NCI-H2107 treated with DMSO at 0.1 percent for 48 hours (cell line): ENCODE data around the gene PRKCD.
A peak's percentile ranks its signal among the peaks of the same experiment; 100 is the strongest.

Experiments used
- DNase-seq: peaks from one replicate; lab custom pipeline; 2025; ENCODE audit not compliant: unreplicated experiment; lab: John Stamatoyannopoulos, UW

PRKCD gene

DNA sequence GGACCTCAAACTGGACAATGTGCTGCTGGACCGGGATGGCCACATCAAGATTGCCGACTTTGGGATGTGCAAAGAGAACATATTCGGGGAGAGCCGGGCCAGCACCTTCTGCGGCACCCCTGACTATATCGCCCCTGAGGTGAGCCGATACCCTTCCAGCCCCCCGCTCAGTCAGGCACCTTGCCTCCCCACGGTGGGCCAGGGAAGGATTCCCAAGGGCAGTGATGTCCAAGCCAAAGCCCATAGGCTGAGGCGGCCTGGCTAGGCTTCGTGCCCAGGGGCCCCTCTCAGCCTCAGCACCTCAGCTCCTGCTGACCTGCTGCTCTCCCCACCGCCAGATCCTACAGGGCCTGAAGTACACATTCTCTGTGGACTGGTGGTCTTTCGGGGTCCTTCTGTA, 27.7 kb downstream of the PRKCD start:
- DNase-seq: no peak

GRCh38 chr3:53189276-53189675, 28.3 kb downstream of the PRKCD start:
- DNase-seq: no peak

GRCh38 chr3:53190659-53191058, 29.6 kb downstream of the PRKCD start:
- DNase-seq: no peak

GRCh38 chr3:53191836-53192480, 30.9 kb downstream of the PRKCD start:
- no peak for DNase-seq

DNA sequence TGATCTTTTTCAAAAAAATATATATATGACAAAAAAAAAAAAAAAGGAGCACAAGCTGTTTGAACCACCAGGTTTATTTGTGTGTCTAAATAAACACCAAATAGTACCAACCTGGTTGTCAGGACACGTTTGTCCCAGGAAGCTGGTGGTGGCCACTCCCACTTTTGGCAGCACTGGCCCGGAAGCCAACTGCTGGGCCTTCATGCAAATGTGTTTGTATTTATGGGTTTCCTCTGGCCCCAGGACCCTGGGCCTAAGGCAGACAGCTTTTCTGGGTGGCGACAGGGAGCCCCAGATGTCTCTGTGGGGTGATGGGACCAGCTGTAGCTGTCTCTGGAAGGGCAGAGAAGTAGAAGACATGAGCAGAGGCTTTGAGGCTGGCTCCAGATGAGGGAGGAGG, 31.6 kb downstream of the PRKCD start:
- DNase-seq: no peak

DNA sequence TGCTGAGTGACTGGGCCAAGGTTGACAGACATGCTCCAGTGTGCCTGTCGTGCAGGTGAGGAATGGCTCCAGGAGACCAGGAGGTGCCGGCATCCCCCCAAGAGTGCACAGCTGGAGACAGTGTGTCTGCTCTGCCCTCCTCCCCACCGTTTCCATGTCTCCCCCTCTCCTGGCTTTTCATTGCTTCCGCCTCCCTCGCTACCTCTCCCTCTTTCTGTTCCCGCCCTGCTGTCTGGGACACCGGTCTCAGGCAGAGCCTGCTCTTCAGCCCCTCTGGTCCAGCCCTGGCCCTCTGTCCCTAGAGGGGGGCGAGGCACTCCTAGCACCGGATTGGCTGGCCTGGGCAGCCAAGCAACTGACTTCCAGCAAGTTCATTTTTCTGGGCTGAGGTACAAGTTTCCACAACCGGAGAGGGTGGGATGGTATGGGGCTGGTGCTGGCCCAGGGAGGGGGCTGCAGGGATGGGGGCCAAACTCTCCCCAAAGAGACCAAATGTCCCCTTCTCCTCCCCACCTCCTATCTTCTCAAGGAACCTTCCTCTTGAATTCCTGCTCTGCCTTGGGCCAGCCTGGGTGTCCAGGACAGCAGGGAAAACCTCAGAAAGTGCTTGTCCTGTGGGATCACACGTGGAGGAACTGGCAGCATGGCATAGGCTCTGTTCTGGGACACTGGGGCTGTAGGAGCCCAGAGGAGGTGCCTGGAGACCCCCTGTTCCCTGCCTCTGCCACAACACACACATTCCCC, 32.6 kb downstream of the PRKCD start:
- no peak for DNase-seq

DNA sequence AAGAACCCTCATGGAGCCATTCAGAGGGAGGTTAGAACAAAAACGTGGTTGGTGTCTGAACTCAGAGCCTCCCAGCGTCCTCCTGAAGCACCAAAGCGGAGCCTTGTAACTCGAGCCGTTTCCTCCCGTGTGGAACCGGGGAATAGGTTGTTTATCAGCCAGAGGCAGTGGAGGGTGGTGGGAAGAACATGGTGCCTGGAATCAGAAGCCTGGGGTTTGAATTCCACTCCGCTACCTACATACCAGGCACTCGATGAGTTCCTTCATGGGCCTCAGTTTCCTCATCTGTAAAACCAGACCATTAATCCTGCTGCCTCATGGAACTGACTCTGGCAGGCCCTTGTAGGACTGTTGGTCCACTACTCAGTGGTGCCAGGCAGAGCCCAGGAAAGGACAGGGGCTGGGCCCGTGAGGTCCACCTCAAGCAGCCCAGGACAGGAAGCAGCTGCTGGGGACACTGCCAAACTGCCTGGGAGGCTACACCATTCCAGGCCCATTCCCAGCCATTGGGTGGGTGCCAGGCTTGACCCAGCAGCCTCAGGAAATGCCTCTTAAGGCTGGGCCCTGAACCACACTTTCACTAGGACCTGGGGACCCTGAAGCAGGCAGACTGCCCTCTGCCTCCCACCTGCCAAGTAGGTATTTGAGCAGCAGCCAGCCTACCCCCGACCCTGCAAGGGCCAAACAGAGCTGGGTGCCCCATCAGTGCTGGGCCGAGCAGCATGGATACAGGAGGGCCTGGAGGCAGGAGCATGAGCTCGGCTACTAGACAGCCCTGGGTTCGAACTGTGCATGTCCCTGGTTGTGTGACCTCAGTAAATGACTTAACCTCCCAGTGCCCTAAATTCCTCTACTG, 33.4 kb downstream of the PRKCD start:
- DNase-seq: peak; percentile 45

GRCh38 chr3:53195066-53195450, 34.0 kb downstream of the PRKCD start:
- DNase-seq: no peak

GRCh38 chr3:53195602-53196574, 34.9 kb downstream of the PRKCD start:
- no peak for DNase-seq

- DNase-seq: no peak
Measured at GRCh38 chr3:53196575-53197407, 35.8 kb downstream of the PRKCD start.

GRCh38 chr3:53198256-53198977, 37.4 kb downstream of the PRKCD start:
- DNase-seq: no peak

DNA sequence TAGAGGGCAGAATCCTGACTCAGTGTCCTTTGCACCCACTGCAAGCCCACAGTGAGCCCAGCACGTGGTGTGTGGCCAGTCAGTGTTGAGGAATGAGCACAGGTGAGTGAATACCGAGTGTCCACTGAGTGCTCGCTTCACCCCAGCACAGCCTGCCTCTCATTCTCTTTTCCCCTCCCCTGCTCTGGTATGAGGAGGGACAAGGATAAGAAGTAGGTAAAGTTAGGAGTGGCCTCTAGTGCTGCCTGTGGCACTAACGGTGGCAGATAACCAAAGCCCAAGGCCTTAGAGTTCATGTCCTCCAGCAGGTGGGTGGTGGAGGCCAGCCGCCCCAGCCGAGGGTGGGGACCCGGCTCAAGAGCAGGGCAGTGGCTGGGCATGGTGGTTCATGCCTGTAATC, 38.0 kb downstream of the PRKCD start:
- DNase-seq: no peak

- DNase-seq: no peak
Measured at GRCh38 chr3:53199834-53200233, 38.8 kb downstream of the PRKCD start.

GRCh38 chr3:53200501-53201498, 39.8 kb downstream of the PRKCD start:
- no peak for DNase-seq

DNA sequence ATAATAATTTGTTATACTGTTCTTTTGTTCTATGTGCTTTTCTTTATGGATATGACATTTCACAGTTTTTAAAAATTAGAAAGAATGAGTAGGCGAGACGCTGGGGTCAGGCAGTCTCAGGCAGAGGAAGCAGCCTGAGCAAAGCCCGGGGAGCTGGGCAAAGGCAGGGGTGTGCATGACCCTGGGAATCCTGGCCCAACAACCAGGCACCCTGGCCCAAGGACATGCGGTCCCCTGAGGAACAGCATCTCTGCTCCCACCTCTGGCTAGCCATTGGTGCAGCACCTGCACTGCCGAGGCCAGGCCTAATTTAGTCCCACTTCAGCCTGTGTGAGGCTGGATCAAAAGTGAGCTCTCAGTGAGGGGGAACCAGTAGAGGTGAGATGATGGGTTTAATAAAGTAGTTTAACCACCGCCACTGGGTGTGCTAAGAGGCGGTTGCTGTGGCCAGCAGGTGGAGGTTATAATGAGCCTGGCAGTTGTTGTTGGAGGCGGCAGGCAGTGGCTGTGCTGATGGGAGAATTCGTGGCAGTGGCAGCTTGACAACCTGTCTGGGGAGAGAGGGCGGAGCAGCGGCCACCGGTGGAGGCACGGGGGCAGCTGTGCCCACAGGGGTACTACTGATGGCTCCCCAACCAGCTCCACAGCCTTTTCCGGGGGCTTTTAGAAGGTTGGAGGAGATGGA, 41.5 kb downstream of the PRKCD start:
- peak; percentile 85 for DNase-seq

- no peak for DNase-seq
Measured at GRCh38 chr3:53211706-53212702, 51.0 kb downstream of the PRKCD start.
